HG03342 (cell line): ENCODE measurements around the gene SEC11C.
"Not testable (repeated sequence)": the region's sequence is repeated elsewhere in the genome, so short reads cannot be mapped to it uniquely, and the experiment has no call there.

Source experiments
- ATAC-seq: cut with Tn5 transposase; IDR thresholded peaks from one replicate; pipeline ENCODE4 v1.9.1; 2021; ENCODE audit warnings: mild to moderate bottlenecking, moderate library complexity; ENCODE audit not compliant: unreplicated experiment

SEC11C gene

GRCh38 chr18:59139615-59140301 is at the start of gene SEC11C:
TSS of gene SEC11C (plus strand) at chr18:59139884. CDS start at chr18:59139949, 65 bp downstream.
- ATAC-seq = peak; percentile 81

- no peak for ATAC-seq
Measured at GRCh38 chr18:59090966-59091603, 48.6 kb upstream of the SEC11C start.

GRCh38 chr18:59093668-59094067 is 46.0 kb upstream of the SEC11C start:
- ATAC-seq = no peak

GRCh38 chr18:59094569-59094968 is 45.1 kb upstream of the SEC11C start:
- no peak for ATAC-seq

GRCh38 chr18:59096098-59096789 is 43.4 kb upstream of the SEC11C start:
- ATAC-seq = no peak

GRCh38 chr18:59101830-59102414 is 37.8 kb upstream of the SEC11C start:
- no peak for ATAC-seq

GRCh38 chr18:59109375-59109774 is 30.3 kb upstream of the SEC11C start:
- no peak for ATAC-seq

- ATAC-seq = no peak
Measured at GRCh38 chr18:59114160-59114559, 25.5 kb upstream of the SEC11C start.

GRCh38 chr18:59123588-59124369 is 15.9 kb upstream of the SEC11C start:
- peak; percentile 58 for ATAC-seq

- ATAC-seq = no peak
Measured at GRCh38 chr18:59124370-59124704, 15.3 kb upstream of the SEC11C start.

GRCh38 chr18:59127047-59127446 is 12.6 kb upstream of the SEC11C start:
- ATAC-seq = no peak

- no peak for ATAC-seq
Measured at GRCh38 chr18:59129951-59130703, 9.6 kb upstream of the SEC11C start.

GRCh38 chr18:59132810-59133465 is 6.7 kb upstream of the SEC11C start:
- ATAC-seq = no peak

GRCh38 chr18:59139291-59139614 is 431 bp upstream of the SEC11C start:
- ATAC-seq = peak; percentile 75

GRCh38 chr18:59140302-59140885 is 710 bp downstream of the SEC11C start:
- ATAC-seq = peak; percentile 2

GRCh38 chr18:59141294-59142068 is 1.8 kb downstream of the SEC11C start:
- ATAC-seq = no peak

- no peak for ATAC-seq
Measured at GRCh38 chr18:59142274-59142673, 2.6 kb downstream of the SEC11C start.

- not testable (repeated sequence) for ATAC-seq
Measured at GRCh38 chr18:59142800-59143416, 3.2 kb downstream of the SEC11C start.
